ENCODE data around the gene CAPN7.

CAPN7 gene

DNA sequence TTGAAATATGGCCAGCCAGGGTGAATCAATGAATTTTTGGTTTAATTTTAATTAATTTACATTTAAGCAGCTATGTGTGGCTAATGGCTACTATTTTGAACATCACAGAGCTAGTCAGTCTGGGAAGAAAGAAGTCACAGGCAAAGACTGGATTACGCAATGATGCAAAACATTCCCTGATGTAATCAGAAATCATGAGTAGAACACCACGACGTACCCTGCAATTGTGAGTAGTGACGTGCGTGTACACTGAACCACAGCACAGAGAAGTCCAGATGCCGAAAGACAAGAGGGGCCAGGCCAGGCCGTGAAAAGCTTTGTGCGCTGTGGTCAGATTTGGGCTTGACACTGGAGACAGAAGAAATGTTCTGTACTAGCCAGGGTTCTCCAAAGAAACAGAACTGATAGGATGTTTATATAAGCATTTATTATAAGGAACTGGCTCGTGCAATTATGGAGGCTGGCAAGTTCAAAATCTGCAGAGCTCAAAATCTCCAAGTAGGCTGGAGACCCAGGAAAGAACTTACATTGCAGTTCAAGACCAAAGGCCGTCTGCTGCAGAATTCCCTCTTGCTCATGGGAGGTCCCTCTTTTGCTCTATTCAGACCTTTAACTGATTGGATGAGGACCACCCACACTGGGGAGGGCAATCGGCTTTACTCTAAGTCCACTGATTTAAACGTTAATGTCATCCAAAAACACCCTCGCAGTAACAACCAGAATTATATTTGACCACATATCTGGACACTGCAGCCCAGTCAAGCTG is 81.7 kb downstream of the CAPN7 start:
- Mint-ChIP-seq H3K36me3 (ENCODE audit: low read depth) (no peaks in the 10 kb centered on the region), H3K27ac (no peak overlapping the region), H3K4me3 (no peak overlapping the region), H3K27me3 (ENCODE audit: low read depth, poor library complexity) (peaks cover 12% of the 10 kb centered on the region), H3K4me1 (peaks cover 18% of the 10 kb centered on the region), H3K9me3 (no peaks in the 10 kb centered on the region)
- no peak for DNase-seq
- TF ChIP-seq, protein P1, sequence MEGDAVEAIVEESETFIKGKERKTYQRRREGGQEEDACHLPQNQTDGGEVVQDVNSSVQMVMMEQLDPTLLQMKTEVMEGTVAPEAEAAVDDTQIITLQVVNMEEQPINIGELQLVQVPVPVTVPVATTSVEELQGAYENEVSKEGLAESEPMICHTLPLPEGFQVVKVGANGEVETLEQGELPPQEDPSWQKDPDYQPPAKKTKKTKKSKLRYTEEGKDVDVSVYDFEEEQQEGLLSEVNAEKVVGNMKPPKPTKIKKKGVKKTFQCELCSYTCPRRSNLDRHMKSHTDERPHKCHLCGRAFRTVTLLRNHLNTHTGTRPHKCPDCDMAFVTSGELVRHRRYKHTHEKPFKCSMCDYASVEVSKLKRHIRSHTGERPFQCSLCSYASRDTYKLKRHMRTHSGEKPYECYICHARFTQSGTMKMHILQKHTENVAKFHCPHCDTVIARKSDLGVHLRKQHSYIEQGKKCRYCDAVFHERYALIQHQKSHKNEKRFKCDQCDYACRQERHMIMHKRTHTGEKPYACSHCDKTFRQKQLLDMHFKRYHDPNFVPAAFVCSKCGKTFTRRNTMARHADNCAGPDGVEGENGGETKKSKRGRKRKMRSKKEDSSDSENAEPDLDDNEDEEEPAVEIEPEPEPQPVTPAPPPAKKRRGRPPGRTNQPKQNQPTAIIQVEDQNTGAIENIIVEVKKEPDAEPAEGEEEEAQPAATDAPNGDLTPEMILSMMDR (IDR thresholded peaks at IDR 0.05) = no peak

DNA sequence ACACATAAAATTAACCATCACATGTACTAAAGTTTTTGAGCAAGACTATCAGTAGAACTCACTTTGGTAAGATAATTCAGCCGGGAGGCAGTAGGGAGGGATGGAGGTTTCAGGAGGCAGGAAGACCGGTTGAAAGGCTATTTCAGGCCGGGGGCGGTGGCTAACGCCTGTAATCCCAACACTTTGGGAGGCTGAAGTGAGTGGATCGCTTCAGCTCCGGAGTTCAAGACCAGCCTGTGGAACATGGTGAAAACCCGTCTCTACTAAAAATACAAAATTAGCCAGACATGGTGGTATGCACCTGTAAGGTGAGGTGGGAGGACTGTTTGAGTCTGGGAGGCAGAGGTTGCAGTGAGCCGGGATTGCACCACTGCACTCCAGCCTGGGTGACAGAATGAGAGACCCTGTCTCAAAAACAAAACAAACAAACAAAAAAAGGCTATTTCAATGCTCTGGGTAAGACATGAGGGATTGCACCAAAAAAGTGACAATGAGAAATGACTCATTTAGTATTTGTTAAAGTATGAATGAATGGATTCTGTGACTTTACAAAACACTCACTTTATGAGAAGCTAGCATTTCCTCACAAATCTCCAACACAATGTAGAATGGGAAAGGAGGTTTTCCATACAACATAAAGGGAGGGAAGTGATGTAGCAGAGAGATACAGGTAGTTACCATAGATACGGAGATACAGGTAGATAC is 82.4 kb downstream of the CAPN7 start:
- no peak overlapping the region for H3K4me3 Mint-ChIP-seq
- H3K27me3 Mint-ChIP-seq (ENCODE audit: low read depth, poor library complexity) = peaks cover 12% of the 10 kb centered on the region
- H3K27ac Mint-ChIP-seq = no peak overlapping the region
- H3K36me3 Mint-ChIP-seq (ENCODE audit: low read depth) = no peaks in the 10 kb centered on the region
- no peaks in the 10 kb centered on the region for H3K9me3 Mint-ChIP-seq
- DNase-seq = no peak
- H3K4me1 Mint-ChIP-seq = peaks cover 25% of the 10 kb centered on the region
- TF ChIP-seq, protein P1 (IDR thresholded peaks at IDR 0.05) = no peak

DNA sequence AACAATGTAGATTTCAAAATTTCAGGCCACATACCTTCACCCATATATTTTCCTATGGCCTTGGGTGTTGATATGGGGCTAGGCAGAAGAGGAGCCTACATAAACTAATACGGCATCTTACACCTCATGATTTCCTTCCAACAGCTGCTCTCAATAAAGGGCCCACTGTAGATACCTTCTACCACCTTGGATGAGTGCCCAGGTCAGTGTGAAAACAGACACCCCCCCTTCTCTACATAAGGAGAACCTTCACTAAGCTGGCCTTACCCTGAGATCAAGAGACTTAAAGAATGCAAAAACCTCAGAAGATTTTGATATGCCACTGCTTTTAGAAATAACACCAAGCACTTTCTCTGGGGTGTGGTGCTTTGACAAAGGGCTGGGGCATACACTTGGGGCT is 83.6 kb downstream of the CAPN7 start:
- TF ChIP-seq, protein P1 (IDR thresholded peaks at IDR 0.05) = no peak

GRCh38 chr3:15290736-15291135 is 84.7 kb downstream of the CAPN7 start:
- Mint-ChIP-seq H3K27me3 (ENCODE audit: low read depth, poor library complexity) (peaks cover 10% of the 10 kb centered on the region), H3K4me3 (no peak overlapping the region), H3K4me1 (peaks cover 24% of the 10 kb centered on the region), H3K9me3 (no peaks in the 10 kb centered on the region), H3K36me3 (ENCODE audit: low read depth) (peaks cover 4% of the 10 kb centered on the region), H3K27ac (no peak overlapping the region)
- DNase-seq = no peak
- TF ChIP-seq, protein P1 (IDR thresholded peaks at IDR 0.05) = no peak

More for the DNA sequence above, 83.6 kb downstream of the CAPN7 start:
- Mint-ChIP-seq H3K27me3 (ENCODE audit: low read depth, poor library complexity) (peaks cover 12% of the 10 kb centered on the region), H3K4me3 (no peak overlapping the region), H3K36me3 (ENCODE audit: low read depth) (no peaks in the 10 kb centered on the region), H3K4me1 (peaks cover 24% of the 10 kb centered on the region), H3K27ac (no peak overlapping the region), H3K9me3 (no peaks in the 10 kb centered on the region)
- DNase-seq = no peak

DNA sequence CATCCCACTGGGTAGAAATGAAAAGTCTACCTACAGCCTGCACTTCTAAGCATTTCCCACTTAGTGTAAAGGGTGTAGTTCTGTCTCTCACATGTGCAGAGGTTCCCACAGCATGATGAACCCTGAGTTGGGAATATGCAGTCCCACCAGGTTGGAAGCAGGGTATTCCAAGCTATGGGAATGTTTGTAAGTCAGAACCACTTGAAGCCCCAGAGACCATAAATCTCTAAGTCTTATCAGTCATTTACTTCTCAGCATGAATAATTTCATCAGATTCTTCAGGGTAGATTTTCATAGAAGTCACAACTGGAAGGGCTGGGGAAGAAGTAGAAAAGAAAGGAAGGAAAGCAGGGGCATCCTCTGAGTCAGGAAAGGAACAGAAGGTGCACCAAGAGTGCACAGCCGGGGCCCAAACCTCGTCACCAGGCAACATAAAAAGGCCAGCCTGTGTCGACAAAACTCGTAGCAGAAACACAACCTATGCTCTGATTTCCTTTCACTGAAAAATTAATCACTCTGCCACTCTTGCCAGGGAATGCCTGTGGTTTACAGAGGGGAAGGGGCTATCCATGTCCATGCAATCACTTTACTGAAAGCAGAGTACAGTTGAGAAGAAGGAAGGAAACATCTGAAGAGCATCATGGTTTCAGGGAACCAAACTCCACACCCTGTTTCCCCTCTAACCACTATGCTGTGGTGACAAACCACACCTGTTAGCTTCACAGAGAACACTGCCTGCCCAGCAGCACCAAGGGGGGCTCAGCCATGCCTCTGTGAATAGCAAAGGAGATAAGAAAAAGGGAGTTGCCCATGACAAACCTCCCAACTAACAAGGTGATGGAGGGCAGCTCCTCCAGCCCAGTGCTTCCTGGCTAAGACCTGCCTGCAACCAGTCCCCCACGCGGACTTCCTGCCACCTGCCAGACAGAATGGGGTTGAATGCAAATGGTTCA is 85.8 kb downstream of the CAPN7 start:
- H3K4me1 Mint-ChIP-seq = peaks cover 24% of the 10 kb centered on the region
- DNase-seq = no peak
- H3K36me3 Mint-ChIP-seq (ENCODE audit: low read depth) = peaks cover 9% of the 10 kb centered on the region
- no peaks in the 10 kb centered on the region for H3K9me3 Mint-ChIP-seq
- TF ChIP-seq, protein P1 (IDR thresholded peaks at IDR 0.05) = no peak
- peaks cover 11% of the 10 kb centered on the region for H3K27me3 Mint-ChIP-seq (ENCODE audit: low read depth, poor library complexity)
- no peak overlapping the region for H3K4me3 Mint-ChIP-seq
- no peak overlapping the region for H3K27ac Mint-ChIP-seq
